ENCODE measurements around the gene GPR12. TPM values are rescaled to one million over a fixed set of nuclear protein-coding genes. Genes with fewer than 3 reads are reported as not detected.
A peak's percentile ranks its signal among the peaks of the same experiment; 100 is the strongest.

Gene GPR12
- total and polyA plus RNA-seq, 2 donors (not counting 3 experiments of a cell fraction or from before 2014, with no cell fraction given), result not detected

- TF ChIP-seq GATA2 (IDR thresholded peaks at IDR 0.05; ENCODE audit: insufficient read depth, insufficient read length, low read depth, low read length) (no peak), FOS (IDR thresholded peaks at IDR 0.05; ENCODE audit: borderline replicate concordance, insufficient read depth, low read length) (no peak), JUN (IDR thresholded peaks at IDR 0.05; ENCODE audit: borderline replicate concordance, insufficient read depth, insufficient read length, low read depth) (no peak), MYC (IDR thresholded peaks at IDR 0.05; ENCODE audit: low read depth, low read length) (no peak)
- CTCF ChIA-PET, result interaction anchor here (2.1 to 5.8 kb wide), 2 partner anchors 9 to 165 kb away, joined by 9 to 47 read pairs; no protein-coding TSS in a partner anchor
Observed at GRCh38 chr13:26708007-26708297, 52.6 kb downstream of the GPR12 start.

GRCh38 chr13:26707122-26708006, 53.2 kb downstream of the GPR12 start:
- H3K27ac ChIP-seq (ENCODE audit: insufficient read depth, low read depth, low read length), result no peak overlapping the region
- no peak overlapping the region for H3K4me3 ChIP-seq (replicated peaks in 1 of 3; ENCODE audit: insufficient read depth in 1 of 3, low read depth in 1 of 3, low read length in 3 of 3)
- DNase-seq (ENCODE audit: low read depth, low spot score) (peak; percentile 41), FAIRE-seq (peak; percentile 74)
- H3K79me2 ChIP-seq (ENCODE audit: control insufficient read depth, insufficient read depth, low read length), result no peaks in the 10 kb centered on the region
- no TSS peak for BruUV-seq (replicated peaks)
- ChIA-PET POLR2A (no interaction called here), CTCF (interaction anchor here (1.1 to 5.8 kb wide), 4 partner anchors 9 to 523 kb away, joined by 4 to 47 read pairs (median 7); no protein-coding TSS in a partner anchor)
- no peaks in the 10 kb centered on the region for H3K9me3 ChIP-seq (replicated peaks; ENCODE audit: control insufficient read depth, insufficient read depth, low read length)
- dilution Hi-C loops (cut with MboI; ENCODE audit: extremely low pct_ligation_motif_present, low sequenced_read_pairs) (no loop called here), intact Hi-C loops (cut with micrococcal nuclease) (loop anchor here (1.0 kb wide), 2 partner anchors 166 to 223 kb away; no protein-coding TSS in a partner anchor)
- H3K27me3 ChIP-seq (ENCODE audit: control insufficient read depth in 2 of 2, insufficient read depth in 2 of 2, low read length in 2 of 2), result peaks cover 0 to 8% of the 10 kb centered on the region in 2 experiments
- TF ChIP-seq CTCF (IDR thresholded peaks at IDR 0.05; ENCODE audit: extremely low read depth in 1 of 2, insufficient read depth in 1 of 2, low read depth in 1 of 2, low read length in 2 of 2) (peak; percentile 29 to 60), FOS (IDR thresholded peaks at IDR 0.05; ENCODE audit: borderline replicate concordance, insufficient read depth, low read length) (no peak)
- no peaks in the 10 kb centered on the region for H3K36me3 ChIP-seq (ENCODE audit: control insufficient read depth in 2 of 2, extremely low read depth in 1 of 2, insufficient read depth in 2 of 2, low read length in 2 of 2)
- H3K4me2 ChIP-seq (ENCODE audit: insufficient read depth, low read length), result no peak overlapping the region
- H4K20me1 ChIP-seq (replicated peaks; ENCODE audit: control insufficient read depth, extremely low read depth, insufficient read depth, low read length), result no peaks in the 10 kb centered on the region
- H3K4me1 ChIP-seq (ENCODE audit: control insufficient read depth, extremely low read depth, insufficient read depth, low read length), result no peaks in the 10 kb centered on the region
- H3K9ac ChIP-seq (replicated peaks; ENCODE audit: extremely low read depth, insufficient read depth, low read length), result no peak overlapping the region
- no peak overlapping the region for H2AFZ ChIP-seq (ENCODE audit: low read depth, low read length)
- no peaks in the 10 kb centered on the region for H3K9me1 ChIP-seq (replicated peaks; ENCODE audit: control insufficient read depth, extremely low read depth, insufficient read depth, low read length)

More at GRCh38 chr13:26708007-26708297, 52.6 kb downstream of the GPR12 start:
- no peak for FAIRE-seq
- Histone ChIP-seq H3K27ac (ENCODE audit: insufficient read depth, low read depth, low read length) (no peak overlapping the region), H3K79me2 (ENCODE audit: control insufficient read depth, insufficient read depth, low read length) (no peaks in the 10 kb centered on the region), H3K27me3 (ENCODE audit: control insufficient read depth in 2 of 2, insufficient read depth in 2 of 2, low read length in 2 of 2) (peaks cover 0 to 4% of the 10 kb centered on the region in 2 experiments), H2AFZ (ENCODE audit: low read depth, low read length) (no peak overlapping the region), H3K4me3 (replicated peaks in 1 of 3; ENCODE audit: insufficient read depth in 1 of 3, low read depth in 1 of 3, low read length in 3 of 3) (no peak overlapping the region), H3K9me3 (replicated peaks; ENCODE audit: control insufficient read depth, insufficient read depth, low read length) (no peaks in the 10 kb centered on the region), H3K9me1 (replicated peaks; ENCODE audit: control insufficient read depth, extremely low read depth, insufficient read depth, low read length) (no peaks in the 10 kb centered on the region), H3K4me2 (ENCODE audit: insufficient read depth, low read length) (no peak overlapping the region), H3K9ac (replicated peaks; ENCODE audit: extremely low read depth, insufficient read depth, low read length) (no peak overlapping the region), H3K36me3 (ENCODE audit: control insufficient read depth in 2 of 2, extremely low read depth in 1 of 2, insufficient read depth in 2 of 2, low read length in 2 of 2) (no peaks in the 10 kb centered on the region), H3K4me1 (ENCODE audit: control insufficient read depth, extremely low read depth, insufficient read depth, low read length) (no peaks in the 10 kb centered on the region), H4K20me1 (replicated peaks; ENCODE audit: control insufficient read depth, extremely low read depth, insufficient read depth, low read length) (no peaks in the 10 kb centered on the region)
- no TSS peak for BruUV-seq (replicated peaks)
- intact Hi-C loops (cut with micrococcal nuclease) (no loop called here), dilution Hi-C loops (cut with MboI; ENCODE audit: extremely low pct_ligation_motif_present, low sequenced_read_pairs) (no loop called here)
- no peak for DNase-seq (ENCODE audit: low read depth, low spot score)
- POLR2A ChIA-PET, result no interaction called here
